ENCODE results near the gene MYO1D.

DNA sequence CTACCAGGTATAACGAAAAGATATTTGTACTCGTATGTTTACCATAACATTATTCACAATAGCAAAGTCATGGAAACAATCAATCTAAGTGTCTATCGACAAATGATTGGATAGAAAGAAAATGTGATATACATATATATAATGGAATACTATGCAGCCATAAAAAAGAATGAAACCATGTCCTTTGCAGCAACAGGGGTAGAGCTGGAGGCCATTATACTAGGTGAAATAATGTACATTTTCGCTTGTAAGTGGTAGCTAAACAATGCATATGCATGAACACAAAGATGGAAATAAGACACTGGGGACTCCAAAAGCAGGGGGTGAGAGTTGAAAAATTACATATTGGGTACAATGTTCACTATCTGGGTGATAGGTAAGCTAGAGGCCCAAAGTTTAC, 124.0 kb downstream of the MYO1D start:
- TF ChIP-seq, protein P1, sequence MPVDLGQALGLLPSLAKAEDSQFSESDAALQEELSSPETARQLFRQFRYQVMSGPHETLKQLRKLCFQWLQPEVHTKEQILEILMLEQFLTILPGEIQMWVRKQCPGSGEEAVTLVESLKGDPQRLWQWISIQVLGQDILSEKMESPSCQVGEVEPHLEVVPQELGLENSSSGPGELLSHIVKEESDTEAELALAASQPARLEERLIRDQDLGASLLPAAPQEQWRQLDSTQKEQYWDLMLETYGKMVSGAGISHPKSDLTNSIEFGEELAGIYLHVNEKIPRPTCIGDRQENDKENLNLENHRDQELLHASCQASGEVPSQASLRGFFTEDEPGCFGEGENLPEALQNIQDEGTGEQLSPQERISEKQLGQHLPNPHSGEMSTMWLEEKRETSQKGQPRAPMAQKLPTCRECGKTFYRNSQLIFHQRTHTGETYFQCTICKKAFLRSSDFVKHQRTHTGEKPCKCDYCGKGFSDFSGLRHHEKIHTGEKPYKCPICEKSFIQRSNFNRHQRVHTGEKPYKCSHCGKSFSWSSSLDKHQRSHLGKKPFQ (CRISPR knock-in tag; IDR thresholded peaks at IDR 0.05; ENCODE audit: insufficient replicate concordance): no peak
- TF ChIP-seq, protein P2, sequence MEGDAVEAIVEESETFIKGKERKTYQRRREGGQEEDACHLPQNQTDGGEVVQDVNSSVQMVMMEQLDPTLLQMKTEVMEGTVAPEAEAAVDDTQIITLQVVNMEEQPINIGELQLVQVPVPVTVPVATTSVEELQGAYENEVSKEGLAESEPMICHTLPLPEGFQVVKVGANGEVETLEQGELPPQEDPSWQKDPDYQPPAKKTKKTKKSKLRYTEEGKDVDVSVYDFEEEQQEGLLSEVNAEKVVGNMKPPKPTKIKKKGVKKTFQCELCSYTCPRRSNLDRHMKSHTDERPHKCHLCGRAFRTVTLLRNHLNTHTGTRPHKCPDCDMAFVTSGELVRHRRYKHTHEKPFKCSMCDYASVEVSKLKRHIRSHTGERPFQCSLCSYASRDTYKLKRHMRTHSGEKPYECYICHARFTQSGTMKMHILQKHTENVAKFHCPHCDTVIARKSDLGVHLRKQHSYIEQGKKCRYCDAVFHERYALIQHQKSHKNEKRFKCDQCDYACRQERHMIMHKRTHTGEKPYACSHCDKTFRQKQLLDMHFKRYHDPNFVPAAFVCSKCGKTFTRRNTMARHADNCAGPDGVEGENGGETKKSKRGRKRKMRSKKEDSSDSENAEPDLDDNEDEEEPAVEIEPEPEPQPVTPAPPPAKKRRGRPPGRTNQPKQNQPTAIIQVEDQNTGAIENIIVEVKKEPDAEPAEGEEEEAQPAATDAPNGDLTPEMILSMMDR (CRISPR knock-in tag; IDR thresholded peaks at IDR 0.05): no peak
- no peak for TF ChIP-seq TBX2 (CRISPR knock-in tag; IDR thresholded peaks at IDR 0.05; ENCODE audit: borderline replicate concordance)
- TF ChIP-seq HNRNPL (IDR thresholded peaks at IDR 0.05; ENCODE audit: low read depth, low read length): no peak
- no peak for TF ChIP-seq SIN3B (IDR thresholded peaks at IDR 0.05; ENCODE audit: low read length)
- TF ChIP-seq EP300 (IDR thresholded peaks at IDR 0.05; ENCODE audit: low read depth in 2 of 2, low read length in 2 of 2): no peak
- no peak for TF ChIP-seq EP300 (CRISPR knock-in tag; IDR thresholded peaks at IDR 0.05; ENCODE audit: borderline replicate concordance)

All from HepG2 (cell line).